ENCODE results near the gene IL22RA1. TPM values are rescaled to one million over a fixed set of nuclear protein-coding genes. Genes with fewer than 3 reads are reported as not detected.

The IL22RA1 gene
- total RNA-seq = not detected in 2 replicates

GRCh38 chr1:24142546-24143534, at the start of gene IL22RA1:
TSS of gene IL22RA1 (minus strand) at chr1:24143140. CDS start at chr1:24143082, 58 bp downstream.

GRCh38 chr1:24186993-24187790, 44.3 kb upstream of the IL22RA1 start, which contains the start of gene IFNLR1:
TSS of gene IFNLR1 (minus strand) at chr1:24187289. CDS start at chr1:24187248, 41 bp downstream.

GRCh38 chr1:24111996-24112779, 30.8 kb downstream of the IL22RA1 start, which contains the start of gene MYOM3:
TSS of gene MYOM3 (minus strand) at chr1:24112135. CDS start at chr1:24108636, 3,499 bp downstream.

Other genes starting within 250 kb of the IL22RA1 start
- not detected in 2 replicates for gene CNR2, start 229.8 kb downstream of the IL22RA1 start, total RNA-seq
- 70.0 and 78.8 TPM in 2 replicates for gene PNRC2, start 183.3 kb downstream of the IL22RA1 start, total RNA-seq
- gene SRSF10, start 162.8 kb downstream of the IL22RA1 start, total RNA-seq = 64.3 and 72.6 TPM in 2 replicates
- gene MYOM3, start 31.0 kb downstream of the IL22RA1 start, total RNA-seq = 0.09 TPM in 1 of 2 replicates, not detected in the other
- gene IFNLR1, start 44.1 kb upstream of the IL22RA1 start, total RNA-seq = not detected in 2 replicates
- not detected in 2 replicates for gene GRHL3, start 176.2 kb upstream of the IL22RA1 start, total RNA-seq